ENCODE results near the gene PZP. TPM values are rescaled to one million over a fixed set of nuclear protein-coding genes. Genes with fewer than 3 reads are reported as not detected.
"Not testable (repeated sequence)": the region's sequence is repeated elsewhere in the genome, so short reads cannot be mapped to it uniquely, and the experiment has no call there.

The PZP gene
- total RNA-seq, 1 donor from 2014 or later = 0.67 TPM

DNA sequence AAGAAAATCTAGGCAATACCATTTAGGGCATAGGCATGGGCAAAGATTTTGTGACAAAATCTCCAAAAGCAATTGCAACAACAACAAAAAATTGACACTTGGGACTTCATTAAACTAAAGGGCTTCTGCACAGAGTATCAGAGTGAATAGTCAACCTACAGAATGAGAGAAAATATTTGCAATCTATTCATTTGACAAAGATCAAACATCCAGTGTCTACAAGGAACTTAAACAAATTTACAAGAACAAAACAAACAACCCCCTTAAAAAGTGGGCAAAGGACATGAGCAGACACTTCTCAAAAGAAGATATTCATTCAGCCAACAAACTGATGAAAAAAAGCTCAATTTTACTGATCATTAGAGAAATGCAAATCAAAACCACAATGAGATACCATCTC, 44.1 kb upstream of the PZP start:
- Histone ChIP-seq H3K4me1 (no peaks in the 10 kb centered on the region), H3K36me3 (no peaks in the 10 kb centered on the region), H3K27ac (no peak overlapping the region), H3K9me3 (no peaks in the 10 kb centered on the region), H3K27me3 (no peaks in the 10 kb centered on the region), H3K4me3 (no peak overlapping the region)
- intact Hi-C loops (cut with DNase I) = no loop called here
- ATAC-seq = no peak
- TF ChIP-seq, protein P1, sequence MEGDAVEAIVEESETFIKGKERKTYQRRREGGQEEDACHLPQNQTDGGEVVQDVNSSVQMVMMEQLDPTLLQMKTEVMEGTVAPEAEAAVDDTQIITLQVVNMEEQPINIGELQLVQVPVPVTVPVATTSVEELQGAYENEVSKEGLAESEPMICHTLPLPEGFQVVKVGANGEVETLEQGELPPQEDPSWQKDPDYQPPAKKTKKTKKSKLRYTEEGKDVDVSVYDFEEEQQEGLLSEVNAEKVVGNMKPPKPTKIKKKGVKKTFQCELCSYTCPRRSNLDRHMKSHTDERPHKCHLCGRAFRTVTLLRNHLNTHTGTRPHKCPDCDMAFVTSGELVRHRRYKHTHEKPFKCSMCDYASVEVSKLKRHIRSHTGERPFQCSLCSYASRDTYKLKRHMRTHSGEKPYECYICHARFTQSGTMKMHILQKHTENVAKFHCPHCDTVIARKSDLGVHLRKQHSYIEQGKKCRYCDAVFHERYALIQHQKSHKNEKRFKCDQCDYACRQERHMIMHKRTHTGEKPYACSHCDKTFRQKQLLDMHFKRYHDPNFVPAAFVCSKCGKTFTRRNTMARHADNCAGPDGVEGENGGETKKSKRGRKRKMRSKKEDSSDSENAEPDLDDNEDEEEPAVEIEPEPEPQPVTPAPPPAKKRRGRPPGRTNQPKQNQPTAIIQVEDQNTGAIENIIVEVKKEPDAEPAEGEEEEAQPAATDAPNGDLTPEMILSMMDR (IDR thresholded peaks at IDR 0.05) = no peak
- DNase-seq = no peak

DNA sequence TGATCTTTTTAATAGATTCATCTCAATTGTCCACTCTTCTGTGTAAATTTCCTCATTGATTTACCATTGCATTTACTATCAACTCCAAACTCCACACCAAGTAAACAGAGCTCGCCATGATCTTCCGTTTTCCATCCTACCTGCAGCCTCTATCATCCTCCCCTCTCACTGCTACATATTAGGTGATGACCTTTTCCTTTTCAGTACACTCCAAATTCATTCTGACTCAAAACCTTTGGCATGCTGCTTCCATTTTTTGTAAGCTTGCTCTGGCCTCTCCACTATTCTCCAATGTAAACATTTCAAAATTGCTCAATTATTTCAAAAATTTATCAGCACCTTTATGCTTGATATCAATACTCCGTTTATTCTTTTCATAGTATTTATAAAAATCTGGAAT, 40.2 kb upstream of the PZP start:
- Histone ChIP-seq H3K9me3 (no peaks in the 10 kb centered on the region), H3K27ac (no peak overlapping the region), H3K27me3 (no peaks in the 10 kb centered on the region), H3K4me3 (no peak overlapping the region), H3K36me3 (no peaks in the 10 kb centered on the region), H3K4me1 (peaks cover 7% of the 10 kb centered on the region)
- ATAC-seq = no peak
- DNase-seq = no peak
- intact Hi-C loops (cut with DNase I) = no loop called here
- TF ChIP-seq, protein P1 (IDR thresholded peaks at IDR 0.05) = no peak

DNA sequence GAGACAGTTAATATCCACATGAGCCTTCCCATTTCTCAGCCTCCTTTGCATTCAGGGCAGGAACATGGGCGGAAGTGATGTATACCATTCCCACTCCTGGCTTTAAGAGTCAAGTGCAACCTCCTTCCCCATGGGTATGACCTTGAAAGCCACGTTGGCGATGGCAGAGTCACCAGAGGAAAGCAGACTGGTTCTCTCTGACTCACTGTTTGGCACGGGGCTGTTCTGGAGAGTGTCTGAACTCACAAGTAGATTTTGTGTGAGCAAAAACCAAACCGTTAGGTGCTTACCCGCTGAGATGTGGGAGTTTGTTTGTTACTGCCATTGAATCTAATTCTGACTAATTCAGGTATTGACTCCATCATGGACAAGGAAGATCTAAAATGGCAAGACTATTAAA, 36.7 kb upstream of the PZP start:
- DNase-seq = no peak

DNA sequence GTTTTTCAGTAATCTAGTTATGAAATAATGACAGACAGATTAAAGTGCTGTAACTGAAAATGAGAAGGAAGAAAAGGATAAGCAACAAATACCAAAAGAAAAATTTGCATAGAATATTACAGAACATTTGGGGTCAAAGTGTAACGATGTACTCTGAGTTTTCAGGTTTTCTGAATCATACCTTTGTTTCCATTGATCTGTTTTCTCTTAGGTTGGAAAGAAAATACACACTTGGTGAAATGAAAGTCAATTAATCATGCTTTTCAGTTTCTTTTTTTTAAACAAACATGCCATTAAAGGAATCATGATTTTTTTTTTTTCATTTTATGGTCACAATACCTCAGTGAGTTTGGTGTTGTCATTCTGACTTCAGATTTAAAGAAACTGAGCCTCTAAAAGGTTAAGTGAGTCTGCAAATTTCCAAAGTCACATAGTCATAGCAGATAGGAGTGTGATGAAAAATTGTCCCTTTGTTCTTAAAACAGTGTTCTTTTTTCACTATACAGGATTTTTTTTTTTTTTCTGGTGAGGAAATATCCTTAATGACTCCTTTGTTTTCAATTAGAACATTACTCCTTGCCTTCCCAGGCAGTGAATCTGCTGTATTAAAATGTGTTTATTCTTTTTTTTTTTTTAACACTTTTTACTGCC, 35.9 kb upstream of the PZP start:
- H3K27ac ChIP-seq = peak overlapping the region; percentile 49
- H3K4me1 ChIP-seq = peaks cover 7% of the 10 kb centered on the region
- TF ChIP-seq, protein P1 (IDR thresholded peaks at IDR 0.05) = no peak
- no peaks in the 10 kb centered on the region for H3K27me3 ChIP-seq
- H3K36me3 ChIP-seq = no peaks in the 10 kb centered on the region
- H3K9me3 ChIP-seq = no peaks in the 10 kb centered on the region
- ATAC-seq (no peak), DNase-seq (no peak)
- intact Hi-C loops (cut with DNase I) = no loop called here
- no peak overlapping the region for H3K4me3 ChIP-seq

More for the DNA sequence above, 36.7 kb upstream of the PZP start:
- TF ChIP-seq, protein P1 (IDR thresholded peaks at IDR 0.05) = no peak
- no peaks in the 10 kb centered on the region for H3K27me3 ChIP-seq
- peaks cover 7% of the 10 kb centered on the region for H3K4me1 ChIP-seq
- H3K36me3 ChIP-seq = no peaks in the 10 kb centered on the region
- ATAC-seq = no peak
- H3K4me3 ChIP-seq = no peak overlapping the region
- intact Hi-C loops (cut with DNase I) = no loop called here
- H3K9me3 ChIP-seq = no peaks in the 10 kb centered on the region
- no peak overlapping the region for H3K27ac ChIP-seq

DNA sequence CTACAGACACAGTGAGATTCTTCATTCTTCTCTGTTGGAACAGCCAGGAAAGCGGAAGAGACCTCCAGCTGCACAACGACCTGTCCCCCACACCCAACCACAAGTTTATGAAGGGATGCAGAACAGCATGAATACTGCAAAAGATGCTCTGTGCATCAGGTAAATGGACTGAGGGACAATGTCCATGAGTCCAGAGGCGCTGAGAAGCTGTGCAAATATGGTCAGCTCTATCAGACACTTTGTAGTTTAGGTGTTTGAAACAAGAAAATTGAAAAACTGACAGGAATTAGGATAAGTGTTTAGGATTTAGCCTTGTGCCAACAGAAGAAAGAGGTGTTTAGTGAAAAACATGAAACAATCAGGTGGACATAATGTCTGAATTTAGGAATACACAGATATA, 33.1 kb upstream of the PZP start:
- H3K36me3 ChIP-seq = no peaks in the 10 kb centered on the region
- ATAC-seq = no peak
- intact Hi-C loops (cut with DNase I) = no loop called here
- no peak overlapping the region for H3K4me3 ChIP-seq
- H3K4me1 ChIP-seq = peaks cover 7% of the 10 kb centered on the region
- TF ChIP-seq, protein P1 (IDR thresholded peaks at IDR 0.05) = no peak
- H3K9me3 ChIP-seq = no peaks in the 10 kb centered on the region
- DNase-seq = no peak
- no peaks in the 10 kb centered on the region for H3K27me3 ChIP-seq
- H3K27ac ChIP-seq = peak overlapping the region; percentile 67

DNA sequence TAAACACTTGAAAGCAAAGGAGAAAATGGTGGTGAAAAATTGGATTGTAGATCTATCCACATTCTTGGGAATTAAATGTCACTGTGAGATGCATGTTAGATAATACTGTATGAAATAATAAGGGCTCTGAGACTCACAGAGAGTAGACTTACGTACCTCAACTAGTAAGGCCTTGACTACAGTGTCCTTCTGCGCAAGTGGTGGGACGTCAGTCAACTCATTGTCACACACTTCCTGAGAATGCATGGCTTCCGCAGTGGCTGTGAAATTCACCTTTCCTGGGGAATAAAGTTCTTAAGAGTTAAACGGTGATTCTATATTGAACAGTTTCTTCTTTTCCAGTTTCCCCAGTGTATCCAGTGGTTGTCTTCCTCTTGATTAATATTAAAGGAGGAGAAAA, 32.6 kb upstream of the PZP start:
- Histone ChIP-seq H3K9me3 (no peaks in the 10 kb centered on the region), H3K4me3 (peak overlapping the region; percentile 41)
- DNase-seq = no peak

DNA sequence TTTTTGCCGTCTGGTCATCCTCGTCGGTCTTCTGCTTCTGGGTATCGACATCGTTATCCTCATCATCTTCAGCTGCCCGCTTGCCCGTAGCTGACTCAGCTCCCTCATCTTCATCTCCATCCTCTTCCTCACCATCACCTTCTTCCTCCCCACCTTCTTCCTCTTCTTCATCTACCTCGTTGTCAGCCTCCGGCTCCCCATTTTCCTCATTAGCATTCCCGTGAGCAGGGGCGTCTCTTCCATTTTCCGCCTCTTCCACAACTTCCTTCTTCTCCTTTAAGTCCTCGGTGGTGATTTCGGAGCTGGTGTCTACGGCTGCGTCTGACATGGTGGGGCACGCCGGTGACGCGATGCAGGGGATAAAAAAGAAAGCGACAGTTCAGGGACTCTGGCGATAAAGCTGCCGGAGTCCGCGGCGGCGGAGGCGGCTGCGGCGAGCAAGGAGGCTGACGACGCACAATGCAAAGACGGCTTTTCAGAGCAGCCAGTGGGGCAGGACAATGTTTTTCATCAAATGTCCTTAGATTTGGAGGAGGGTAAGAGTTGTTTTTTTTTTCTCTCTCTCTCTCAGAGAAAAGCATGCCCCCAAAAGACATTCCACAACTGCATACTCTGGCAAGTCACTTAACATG, 31.9 kb upstream of the PZP start:
- Histone ChIP-seq H3K27ac (peak overlapping the region; percentile 67), H3K4me3 (peak overlapping the region; percentile 41)
- H3K36me3 ChIP-seq; H3K27me3 ChIP-seq; intact Hi-C loops (cut with DNase I); H3K9me3 ChIP-seq; DNase-seq; ATAC-seq; H3K4me1 ChIP-seq: not testable (repeated sequence)

More for the DNA sequence above, 32.6 kb upstream of the PZP start:
- ATAC-seq = no peak
- peak overlapping the region; percentile 67 for H3K27ac ChIP-seq
- intact Hi-C loops (cut with DNase I) = no loop called here
- H3K36me3 ChIP-seq = no peaks in the 10 kb centered on the region
- H3K4me1 ChIP-seq = peaks cover 7% of the 10 kb centered on the region
- TF ChIP-seq, protein P1 (IDR thresholded peaks at IDR 0.05) = no peak
- H3K27me3 ChIP-seq = no peaks in the 10 kb centered on the region
